GM19395 (cell line): ENCODE results near the gene DGLUCY.

Source experiments
- ATAC-seq: cut with Tn5 transposase; IDR thresholded peaks from one replicate; pipeline ENCODE4 v1.9.1; 2021; ENCODE audit warnings: mild to moderate bottlenecking, moderate library complexity; ENCODE audit not compliant: unreplicated experiment

DGLUCY gene

DNA sequence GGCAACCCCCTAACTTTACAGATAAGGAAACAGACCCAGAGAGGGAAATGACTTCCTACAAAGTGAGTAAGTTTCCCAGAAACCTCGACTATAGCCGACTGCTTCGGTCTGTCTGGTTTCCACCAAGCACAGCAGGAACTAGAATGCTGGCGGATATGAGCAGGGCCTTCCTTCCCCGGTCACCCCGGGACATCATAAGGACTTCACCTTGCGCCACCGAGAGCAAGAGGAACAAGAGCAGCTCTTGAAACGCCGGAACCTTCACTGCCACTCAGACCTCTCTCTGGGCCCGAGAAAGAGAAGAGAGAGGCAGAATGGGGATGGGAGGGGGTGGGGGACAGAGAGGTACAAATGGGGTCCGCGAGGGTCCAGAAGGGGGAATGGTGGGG, 160.0 kb downstream of the DGLUCY start:
- ATAC-seq = no peak

GRCh38 chr14:91274796-91275195, 160.9 kb downstream of the DGLUCY start:
- no peak for ATAC-seq
